Vagina (tissue), 2 donors: Measurements from ENCODE around the gene ATP2A2.

Experiments
- CTCF ChIP-seq, 3 experiments: fragments of 450-650 bp in 2 of 3; fragments of 200-600 bp in 1 of 3; sonication (generic) in 1 of 3; IDR thresholded peaks; one replicate each; pipeline ENCODE4 v1.5.1; 2017 to 2019; ENCODE audit warnings: antibody characterized with exemption in 3 of 3, mild to moderate bottlenecking in 2 of 3, moderate library complexity in 2 of 3
- POLR2A ChIP-seq, 2 donors: fragments of 450-650 bp; IDR thresholded peaks; one replicate each; pipeline ENCODE4 v1.6.1; 2017; ENCODE audit warnings: antibody characterized with exemption in 2 of 2, mild to moderate bottlenecking in 2 of 2, moderate library complexity in 2 of 2

DNA sequence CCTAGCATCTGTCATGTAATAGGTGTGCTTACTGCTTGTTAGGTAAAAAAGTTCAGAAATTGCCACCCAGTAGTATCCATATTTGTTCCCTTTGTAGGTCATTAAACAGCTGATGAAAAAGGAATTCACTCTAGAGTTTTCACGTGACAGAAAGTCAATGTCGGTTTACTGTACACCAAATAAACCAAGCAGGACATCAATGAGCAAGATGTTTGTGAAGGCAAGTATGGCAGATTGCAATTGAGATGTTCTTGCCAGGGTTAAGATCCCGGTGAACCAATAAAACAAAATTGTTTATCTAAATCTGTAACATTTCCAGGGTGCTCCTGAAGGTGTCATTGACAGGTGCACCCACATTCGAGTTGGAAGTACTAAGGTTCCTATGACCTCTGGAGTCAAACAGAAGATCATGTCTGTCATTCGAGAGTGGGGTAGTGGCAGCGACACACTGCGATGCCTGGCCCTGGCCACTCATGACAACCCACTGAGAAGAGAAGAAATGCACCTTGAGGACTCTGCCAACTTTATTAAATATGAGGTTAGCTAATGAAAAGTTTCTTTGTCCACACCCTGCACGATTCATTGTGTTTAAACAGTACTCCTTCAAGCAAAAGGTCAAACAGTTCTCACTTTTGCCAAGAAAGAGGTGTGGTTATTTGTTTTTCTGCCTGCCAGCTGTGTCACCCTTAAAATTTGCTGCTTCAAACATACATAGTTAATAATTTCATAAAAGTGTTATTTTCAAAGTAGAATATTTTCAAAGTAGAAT lies 58.3 kb downstream of the ATP2A2 start:
- TF ChIP-seq CTCF (IDR thresholded peaks at IDR 0.05) (no peak), POLR2A (IDR thresholded peaks at IDR 0.05) (no peak)
